ENCODE results near the gene GPATCH8. TPM values are rescaled to one million over a fixed set of nuclear protein-coding genes. Genes with fewer than 3 reads are reported as not detected.

GPATCH8 gene
- total RNA-seq, 1 donor: 31.1 TPM

GRCh38 chr17:44360826-44361225, 142.4 kb downstream of the GPATCH8 start:
- no peak overlapping the region for H3K4me3 ChIP-seq (ENCODE audit: low read depth, low read length)
- peak; percentile 67 for DNase-seq (ENCODE audit: low read depth)
- TF ChIP-seq CTCF (IDR thresholded peaks at IDR 0.05; ENCODE audit: insufficient read depth, low read depth, low read length): no peak

GRCh38 chr17:44360144-44360533, 143.1 kb downstream of the GPATCH8 start:
- TF ChIP-seq CTCF (IDR thresholded peaks at IDR 0.05; ENCODE audit: insufficient read depth, low read depth, low read length): no peak
- no peak overlapping the region for H3K4me3 ChIP-seq (ENCODE audit: low read depth, low read length)

GRCh38 chr17:44359458-44360143, 143.6 kb downstream of the GPATCH8 start:
- H3K4me3 ChIP-seq (ENCODE audit: low read depth, low read length): no peak overlapping the region
- DNase-seq (ENCODE audit: low read depth): no peak
- TF ChIP-seq CTCF (IDR thresholded peaks at IDR 0.05; ENCODE audit: insufficient read depth, low read depth, low read length): no peak

More at GRCh38 chr17:44360144-44360533, 143.1 kb downstream of the GPATCH8 start:
- no peak for DNase-seq (ENCODE audit: low read depth)

GRCh38 chr17:44359006-44359405, 144.2 kb downstream of the GPATCH8 start:
- H3K4me3 ChIP-seq (ENCODE audit: low read depth, low read length): no peak overlapping the region
- no peak for DNase-seq (ENCODE audit: low read depth)
- TF ChIP-seq CTCF (IDR thresholded peaks at IDR 0.05; ENCODE audit: insufficient read depth, low read depth, low read length): no peak

- no peak for DNase-seq (ENCODE audit: low read depth)
- TF ChIP-seq CTCF (IDR thresholded peaks at IDR 0.05; ENCODE audit: insufficient read depth, low read depth, low read length): no peak
- H3K4me3 ChIP-seq (ENCODE audit: low read depth, low read length): no peak overlapping the region
These were observed 145.1 kb downstream of the GPATCH8 start for GRCh38 chr17:44358066-44358465.

- TF ChIP-seq CTCF (IDR thresholded peaks at IDR 0.05; ENCODE audit: insufficient read depth, low read depth, low read length): no peak
- no peak overlapping the region for H3K4me3 ChIP-seq (ENCODE audit: low read depth, low read length)
- no peak for DNase-seq (ENCODE audit: low read depth)
These were observed 147.0 kb downstream of the GPATCH8 start for GRCh38 chr17:44356241-44356640.

- no peak for TF ChIP-seq CTCF (IDR thresholded peaks at IDR 0.05; ENCODE audit: insufficient read depth, low read depth, low read length)
- DNase-seq (ENCODE audit: low read depth): no peak
These were observed 147.5 kb downstream of the GPATCH8 start for GRCh38 chr17:44355642-44356099.

More at GRCh38 chr17:44355642-44356099, 147.5 kb downstream of the GPATCH8 start:
- no peak overlapping the region for H3K4me3 ChIP-seq (ENCODE audit: low read depth, low read length)
